GM12864 (cell line): ENCODE results near the gene SLC4A5.
"Not testable (repeated sequence)": the region's sequence is repeated elsewhere in the genome, so short reads cannot be mapped to it uniquely, and the experiment has no call there.

Source experiments
- DNase-seq: peaks from one replicate; pipeline ENCODE4 v3.0.0-alpha.2; 2011; ENCODE audit warnings: low read depth
- H3K4me3 ChIP-seq: 2 replicates; pipeline ENCODE4 v1.5.1; 2011; ENCODE audit warnings: mild to moderate bottlenecking, low read depth, low read length, control low read depth
- CTCF ChIP-seq: IDR thresholded peaks from 2 replicates; pipeline ENCODE4 v1.5.1; 2011; ENCODE audit warnings: low read depth, mild to moderate bottlenecking, moderate library complexity, low read length, control low read depth, inconsistent platforms; ENCODE audit errors: missing control alignments

Gene SLC4A5

GRCh38 chr2:74221604-74222299 lies 121.5 kb downstream of the SLC4A5 start:
- TF ChIP-seq CTCF: no peak
- H3K4me3 ChIP-seq: no peak overlapping the region
- DNase-seq: no peak

- TF ChIP-seq CTCF: no peak
- no peak for DNase-seq
- no peak overlapping the region for H3K4me3 ChIP-seq
Measured at GRCh38 chr2:74221091-74221490, 122.1 kb downstream of the SLC4A5 start.

- no peak for TF ChIP-seq CTCF
- no peak for DNase-seq
- H3K4me3 ChIP-seq: no peak overlapping the region
Measured at GRCh38 chr2:74219846-74220486, 123.2 kb downstream of the SLC4A5 start.

- TF ChIP-seq CTCF: no peak
- DNase-seq: no peak
- no peak overlapping the region for H3K4me3 ChIP-seq
Measured at GRCh38 chr2:74216642-74217041, 126.6 kb downstream of the SLC4A5 start.

- H3K4me3 ChIP-seq, DNase-seq: not testable (repeated sequence)
Measured at GRCh38 chr2:74215771-74216170, 127.4 kb downstream of the SLC4A5 start.

GRCh38 chr2:74212702-74213410 lies 130.4 kb downstream of the SLC4A5 start:
- no peak for DNase-seq
- no peak overlapping the region for H3K4me3 ChIP-seq
- TF ChIP-seq CTCF: no peak

- peak overlapping the region; percentile 11; the same call in 1 of the 2 replicates for H3K4me3 ChIP-seq
- TF ChIP-seq CTCF: no peak
- DNase-seq: peak; percentile 48
Measured at GRCh38 chr2:74206180-74206688, 137.0 kb downstream of the SLC4A5 start.
